Colon (tissue), 2 donors: Measurements from ENCODE around the gene IDE.

Experiments used
- FAIRE-seq: peaks from 2 replicates; lab custom pipeline; 2012; peaks lifted over from hg19 to GRCh38; lab: Jason Lieb, UNC
- donor health status: control.
- donor health status: control.

IDE gene

DNA sequence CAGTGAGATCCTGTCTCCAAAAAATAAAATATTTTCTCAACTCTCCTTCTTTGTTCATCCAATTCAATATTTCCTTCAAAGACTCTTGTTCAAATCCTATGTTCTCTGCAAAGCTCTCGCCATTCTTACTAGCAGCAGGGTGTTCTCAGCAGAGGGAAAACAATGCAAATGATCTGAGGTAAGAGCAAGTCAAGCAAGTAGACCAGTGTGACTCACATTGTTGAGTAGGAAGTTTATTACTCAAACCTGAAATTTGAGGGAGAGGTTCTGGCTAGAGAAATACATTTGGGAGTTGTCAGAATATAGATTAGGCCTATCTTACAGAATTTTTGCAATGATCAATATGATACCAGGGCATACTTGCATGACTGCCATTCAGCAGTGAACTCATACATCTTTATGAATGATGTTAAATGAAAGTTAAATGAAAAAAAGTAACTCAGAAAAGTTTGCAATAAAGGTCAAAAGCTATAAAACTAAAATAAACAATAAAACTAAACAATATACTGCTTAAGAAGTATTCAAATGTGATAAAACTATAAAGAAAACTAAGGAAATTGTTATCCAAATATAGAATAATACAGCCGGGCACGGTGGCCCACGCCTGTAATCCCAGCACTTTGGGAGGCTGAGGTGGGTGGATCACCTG, 5.8 kb downstream of the IDE start:
- no peak for FAIRE-seq

DNA sequence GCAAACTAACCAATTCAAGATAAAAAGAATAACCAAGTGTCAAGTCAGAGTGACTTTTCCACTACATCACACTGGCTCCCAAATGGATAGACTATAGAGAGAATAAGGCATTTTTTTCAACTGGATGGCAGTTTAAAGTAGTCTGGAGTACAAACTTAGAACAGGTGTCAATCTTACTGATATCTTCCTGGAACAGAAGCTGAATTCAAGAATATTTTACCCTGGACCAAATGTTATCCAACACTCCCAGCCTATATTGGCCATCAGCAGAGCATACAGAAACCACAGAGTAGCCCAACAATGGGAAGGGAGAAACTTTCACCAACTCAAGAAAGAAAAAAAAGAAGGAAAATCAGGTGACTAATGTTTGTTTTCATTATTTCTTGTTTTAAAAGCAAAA, 11.5 kb downstream of the IDE start:
- FAIRE-seq, result no peak

DNA sequence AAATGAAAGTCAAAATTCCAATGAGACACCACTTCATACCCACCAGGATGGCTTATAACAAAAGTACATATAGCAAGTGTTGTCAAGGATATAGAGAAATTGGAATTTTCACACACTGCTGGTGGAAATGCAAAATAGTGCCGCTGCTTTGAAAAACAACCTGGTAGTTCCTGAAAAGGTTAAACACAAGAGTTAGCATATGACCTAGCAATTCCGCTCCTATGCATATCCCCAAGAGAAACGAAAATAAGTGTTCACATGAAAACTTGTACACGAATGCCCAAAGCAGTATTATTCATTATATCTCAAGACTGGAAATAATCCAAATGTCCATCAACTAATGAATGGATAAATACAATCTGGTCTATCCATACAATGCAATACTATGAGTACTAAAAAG, 14.8 kb downstream of the IDE start:
- no peak for FAIRE-seq

DNA sequence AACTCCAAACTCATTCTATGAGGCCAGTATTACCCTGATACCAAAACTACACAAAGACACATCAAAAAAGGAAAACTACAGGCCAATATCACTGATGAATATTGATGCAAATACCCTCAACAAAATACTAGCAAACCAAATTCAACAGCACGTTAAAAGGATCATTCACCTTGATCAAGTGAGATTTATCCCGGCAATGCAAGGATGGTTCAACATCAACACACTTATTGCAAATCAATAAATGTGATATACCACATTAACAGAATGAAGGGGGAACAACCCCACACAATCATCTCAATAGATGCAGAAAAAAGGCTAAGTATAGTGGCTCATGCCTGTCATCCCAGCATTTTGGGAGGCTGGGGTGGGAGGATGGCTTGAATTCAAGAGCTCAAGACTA, 19.9 kb downstream of the IDE start:
- no peak for FAIRE-seq

DNA sequence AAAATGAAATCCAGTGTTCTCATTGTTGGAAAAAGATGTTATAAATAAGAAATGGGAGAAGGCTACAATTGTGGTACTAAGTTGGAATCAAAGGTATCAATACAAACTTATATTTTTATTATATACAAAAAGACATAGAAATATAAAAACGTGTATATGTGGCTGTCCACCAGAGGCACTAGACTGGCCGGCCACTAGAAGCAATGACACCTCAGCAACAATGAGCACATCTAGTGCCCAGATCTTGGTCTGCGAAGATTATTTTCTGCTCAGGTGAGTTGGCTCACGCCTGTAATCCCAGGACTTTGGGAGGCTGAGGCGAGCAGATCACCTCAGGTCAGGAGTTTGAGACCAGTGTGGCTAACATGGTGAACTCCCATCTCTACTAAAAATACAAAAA, 21.6 kb downstream of the IDE start:
- FAIRE-seq, result no peak

DNA sequence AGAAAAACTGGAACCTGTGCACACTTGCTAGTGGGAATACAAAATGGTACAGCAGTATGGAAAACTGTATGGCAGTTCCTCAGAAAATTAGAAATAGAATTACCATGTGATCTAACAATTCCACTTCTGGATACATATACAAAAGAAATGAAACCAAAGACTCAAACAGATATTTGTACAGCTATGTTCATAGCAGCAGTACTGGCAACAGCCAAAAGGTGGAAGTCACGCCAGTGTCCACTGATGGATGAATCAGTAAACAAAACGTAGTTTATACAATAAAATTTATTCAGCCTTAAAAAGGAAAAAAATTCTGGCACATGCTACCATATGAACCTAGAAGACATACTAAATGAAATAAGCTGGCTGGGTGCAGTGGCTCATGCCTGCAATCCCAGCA, 23.0 kb downstream of the IDE start:
- FAIRE-seq, result no peak

DNA sequence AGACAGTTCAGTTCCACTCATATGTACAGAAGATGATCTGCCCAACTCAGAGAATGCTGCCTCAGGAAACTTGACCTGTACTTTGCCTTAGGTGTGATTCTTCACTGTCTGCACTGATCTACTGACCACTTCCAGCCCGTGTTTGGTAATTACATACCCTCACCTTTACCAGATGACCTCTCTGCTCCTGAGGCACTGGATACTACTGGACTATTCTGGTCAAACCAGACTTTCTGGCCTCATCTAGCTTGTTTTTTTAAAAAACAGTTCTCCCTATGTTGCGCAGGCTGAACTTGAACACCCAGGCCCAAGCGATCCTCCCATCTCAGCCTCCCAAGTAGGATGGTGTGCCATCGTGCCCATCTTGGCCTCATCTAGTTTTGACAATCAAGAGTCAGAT, 26.2 kb downstream of the IDE start:
- FAIRE-seq, result no peak

DNA sequence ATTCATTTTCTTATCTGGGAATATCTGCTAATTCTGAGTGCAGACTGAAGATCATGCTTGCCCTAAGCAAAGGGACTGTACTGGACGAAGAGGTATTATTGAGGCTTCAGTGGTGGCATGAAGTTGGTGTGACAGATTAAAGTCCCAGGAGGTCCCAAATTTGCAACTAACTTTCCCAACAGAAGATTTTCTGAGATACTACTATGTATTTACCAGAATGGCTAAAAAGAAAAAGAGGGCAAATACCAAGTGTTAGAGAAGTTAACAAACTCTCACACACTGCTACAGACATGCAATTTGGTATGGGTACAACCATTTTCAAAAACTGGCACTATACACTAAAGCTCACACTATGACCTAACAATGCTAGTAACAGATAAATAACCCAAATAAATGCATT, 28.3 kb downstream of the IDE start:
- no peak for FAIRE-seq

DNA sequence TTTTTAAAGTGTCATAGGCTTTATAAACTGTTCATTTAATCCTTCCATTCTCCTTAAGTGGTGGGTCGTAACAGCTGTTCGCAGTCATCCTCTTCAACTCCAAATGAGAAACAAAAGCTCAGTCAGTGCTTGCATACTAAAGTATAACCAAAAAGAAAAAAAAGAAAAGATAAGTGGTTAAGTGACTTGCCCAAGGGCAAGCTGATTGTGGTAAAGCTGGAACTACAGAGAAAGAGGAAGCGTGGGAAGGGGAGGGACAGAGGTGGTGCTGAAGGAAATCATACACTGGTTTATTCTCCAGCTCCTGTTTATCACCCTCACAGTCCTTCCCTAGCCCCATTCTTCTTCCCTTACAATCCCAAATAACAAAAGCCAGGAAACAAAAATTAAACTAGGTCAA, 29.6 kb downstream of the IDE start:
- FAIRE-seq, result no peak

DNA sequence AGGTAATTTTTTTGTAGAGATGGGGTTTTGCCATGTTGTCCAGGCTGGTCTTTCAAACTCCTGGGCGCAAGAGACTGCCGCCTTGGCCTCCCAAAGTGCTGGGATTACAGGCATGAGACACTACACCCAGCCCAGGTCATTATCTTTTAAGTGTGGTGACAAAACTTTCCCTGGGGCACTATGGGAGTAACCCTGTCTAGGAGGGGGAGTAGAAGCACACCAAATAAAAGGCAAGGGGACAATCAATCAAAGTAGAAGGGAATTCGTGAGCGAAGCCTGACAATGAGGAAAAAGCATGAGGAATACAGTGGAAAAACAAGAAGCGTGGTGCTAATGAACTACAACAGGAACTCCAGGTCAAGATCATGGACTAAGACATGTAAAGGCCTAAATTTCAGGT, 31.4 kb downstream of the IDE start:
- FAIRE-seq, result no peak

DNA sequence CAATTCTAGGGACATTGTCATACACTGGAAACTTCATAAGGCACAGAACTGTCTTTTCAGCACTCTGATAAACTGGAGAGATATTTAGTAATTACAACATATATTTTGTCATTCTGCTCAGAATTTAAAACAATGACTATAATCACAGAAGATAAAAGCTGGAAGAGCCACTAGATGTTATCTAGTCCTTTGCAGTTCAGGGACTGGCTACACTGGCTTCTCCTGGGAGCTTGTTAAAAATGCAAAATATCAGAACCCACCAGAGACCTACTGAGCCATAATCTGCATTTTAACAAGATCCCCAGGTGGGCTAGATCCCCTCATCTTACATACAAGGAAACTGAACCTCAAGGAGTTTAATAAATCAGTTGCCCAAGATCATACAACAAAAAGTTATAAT, 32.3 kb downstream of the IDE start:
- FAIRE-seq, result no peak

DNA sequence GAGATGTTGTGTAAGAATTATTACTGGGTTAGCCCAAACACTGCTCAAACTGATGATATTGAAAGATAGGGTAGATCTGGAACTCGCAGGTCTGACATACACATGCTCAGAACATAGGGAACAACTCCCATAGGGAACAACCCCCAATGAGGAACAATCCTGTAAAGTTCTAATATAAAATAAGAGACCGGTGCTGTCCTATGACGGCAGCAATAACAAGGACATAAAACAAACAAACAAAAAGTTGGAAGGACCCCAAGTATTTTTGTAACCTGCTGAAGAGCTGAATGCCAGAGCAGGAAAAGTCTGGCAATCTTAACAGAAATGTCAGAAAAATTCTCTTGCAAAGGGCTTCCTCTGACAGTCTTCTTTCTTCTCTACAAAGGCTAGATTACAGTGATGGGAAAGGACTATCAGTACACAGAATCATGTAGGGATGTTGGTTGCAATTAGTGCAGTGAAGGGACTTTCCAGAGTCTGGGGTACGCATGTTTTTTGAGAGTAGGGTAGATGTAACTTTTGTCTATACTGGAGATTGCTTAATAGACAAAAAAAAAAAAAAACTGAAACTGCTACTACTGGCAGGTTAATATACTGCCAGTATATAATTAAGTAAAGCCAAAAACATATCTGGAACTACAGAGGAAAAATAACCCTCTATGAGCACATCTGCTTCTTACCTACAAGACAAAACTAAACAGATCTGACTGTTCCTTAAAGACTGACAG, 35.5 kb downstream of the IDE start:
- no peak for FAIRE-seq

DNA sequence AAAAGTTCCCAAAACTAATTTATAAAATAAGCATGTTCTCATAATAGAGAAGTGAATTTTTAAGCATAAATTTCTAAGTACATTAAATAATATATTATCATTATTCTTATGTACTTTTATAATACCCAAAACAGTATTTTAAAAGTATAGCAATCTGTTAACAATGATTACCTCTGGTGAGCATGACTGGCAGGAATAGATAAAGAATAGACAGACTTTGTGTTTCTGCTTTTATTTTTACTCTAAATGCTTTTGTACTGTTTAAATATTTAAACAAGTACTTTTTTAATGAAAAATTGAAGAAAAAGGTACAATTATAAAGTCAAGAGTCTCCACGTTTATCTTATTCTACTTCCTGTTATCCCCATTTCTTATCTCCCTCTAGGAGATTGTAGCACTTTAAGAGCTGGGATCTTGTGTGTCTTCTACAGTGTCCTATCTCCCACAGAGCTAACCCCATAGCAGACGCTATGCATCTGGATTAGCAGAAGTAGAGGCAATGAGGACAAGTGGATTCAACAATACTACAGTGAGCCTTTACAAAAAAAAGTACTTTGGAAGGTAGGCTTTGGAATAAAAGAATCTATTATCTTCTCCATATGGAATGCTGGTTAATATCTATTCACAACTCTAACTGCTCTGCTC, 42.9 kb downstream of the IDE start:
- FAIRE-seq, result no peak

DNA sequence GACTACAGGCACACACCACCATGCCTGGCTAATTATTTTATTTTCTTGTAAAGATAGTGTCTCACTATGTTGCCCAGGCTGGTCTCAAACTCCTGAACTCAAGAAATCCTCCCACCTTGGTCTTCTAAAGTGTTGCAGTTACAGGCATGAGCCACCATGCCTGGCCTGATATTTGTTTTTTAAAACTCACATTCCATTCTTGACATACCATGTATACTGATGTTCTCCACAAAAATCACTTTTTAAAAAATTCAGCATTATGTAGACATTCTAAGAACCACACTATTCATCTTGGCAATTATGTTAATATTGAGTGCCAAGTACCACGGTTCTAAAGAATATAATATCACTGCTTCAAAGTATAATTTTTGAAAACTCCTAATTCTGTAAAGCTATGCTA, 43.5 kb downstream of the IDE start:
- FAIRE-seq, result no peak

DNA sequence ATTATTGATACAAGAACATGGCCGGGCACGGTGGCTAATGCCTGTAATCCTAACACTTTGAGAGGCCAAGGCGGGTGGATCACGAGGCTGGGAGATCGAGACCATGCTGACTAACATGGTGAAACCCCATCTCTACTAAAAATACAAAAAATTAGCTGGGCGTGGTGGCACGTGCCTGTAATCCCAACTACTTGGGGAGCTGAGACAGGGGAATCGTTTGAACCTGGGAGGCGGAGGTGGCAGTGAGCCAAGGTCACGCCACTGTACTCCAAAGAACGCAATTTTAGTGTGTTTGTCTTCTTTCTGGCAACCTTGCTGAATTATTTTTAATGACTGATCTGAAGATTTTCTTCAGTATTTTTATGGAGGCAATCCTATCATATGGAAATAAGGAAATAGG, 46.2 kb downstream of the IDE start:
- no peak for FAIRE-seq

DNA sequence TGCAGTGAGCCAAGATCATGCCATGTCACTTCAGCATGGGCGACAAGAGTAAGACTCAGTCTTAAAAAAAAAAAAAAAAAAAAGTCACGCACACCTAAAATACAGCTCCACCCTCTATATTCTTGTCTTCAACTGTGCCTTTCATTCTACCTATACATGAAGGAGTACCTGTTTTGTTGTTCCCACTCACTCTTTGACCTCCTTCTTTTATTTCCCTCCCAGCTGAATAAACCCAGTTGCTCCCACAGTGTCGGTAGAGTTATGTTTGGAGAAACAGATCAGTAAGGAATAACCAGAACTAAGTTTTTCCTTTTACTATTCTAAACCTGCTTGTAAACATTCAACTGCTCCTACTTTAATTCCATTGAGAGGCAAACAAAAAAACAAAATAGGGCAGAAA, 50.3 kb downstream of the IDE start:
- FAIRE-seq, result no peak

DNA sequence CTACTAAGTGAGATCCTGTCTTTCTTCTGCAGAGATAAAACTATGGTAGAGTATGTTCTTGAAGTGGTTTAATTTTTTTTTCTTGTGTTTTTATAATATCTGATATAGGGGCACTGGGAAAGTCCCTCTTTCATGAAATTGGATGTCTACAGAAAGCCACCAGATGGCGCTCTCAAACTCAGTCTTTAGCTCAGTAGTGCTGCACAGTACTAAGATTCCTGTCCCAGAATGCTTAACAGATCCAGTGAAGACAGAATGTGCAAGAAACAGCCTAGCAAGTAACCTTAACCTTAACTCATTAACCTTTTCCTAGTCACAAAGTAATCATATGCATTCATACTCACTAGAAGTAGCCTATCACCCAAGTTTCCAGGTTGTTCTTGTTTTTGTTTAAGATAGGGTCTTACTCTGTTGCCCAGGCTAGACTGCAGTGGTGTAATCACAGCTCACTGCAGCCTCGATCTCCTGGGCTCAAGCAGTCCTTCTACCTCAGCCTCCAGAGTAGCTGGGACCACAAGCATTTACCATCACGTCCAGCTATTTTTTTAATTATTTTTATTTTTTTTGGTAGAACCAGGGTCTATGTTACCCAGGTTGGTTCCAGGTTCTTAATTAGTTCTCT, 56.7 kb downstream of the IDE start:
- no peak for FAIRE-seq

DNA sequence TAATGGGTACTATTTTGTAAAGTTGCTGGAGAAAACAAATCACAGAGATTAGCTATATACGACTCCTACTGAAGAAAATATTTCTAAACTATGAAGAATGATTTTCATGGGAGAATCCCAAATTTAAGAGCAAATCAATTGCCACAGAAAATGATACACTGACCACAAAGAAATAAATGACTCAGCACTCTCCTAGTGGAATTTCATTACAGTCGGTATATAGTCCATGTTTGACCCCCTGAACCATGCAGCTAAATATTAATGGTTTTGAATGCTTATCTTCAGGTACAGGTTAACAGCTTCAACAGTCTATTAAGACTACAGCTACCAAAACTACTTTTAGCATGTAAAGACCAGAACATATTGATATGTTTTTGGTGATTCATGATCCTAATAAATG, 65.0 kb downstream of the IDE start:
- FAIRE-seq, result no peak

DNA sequence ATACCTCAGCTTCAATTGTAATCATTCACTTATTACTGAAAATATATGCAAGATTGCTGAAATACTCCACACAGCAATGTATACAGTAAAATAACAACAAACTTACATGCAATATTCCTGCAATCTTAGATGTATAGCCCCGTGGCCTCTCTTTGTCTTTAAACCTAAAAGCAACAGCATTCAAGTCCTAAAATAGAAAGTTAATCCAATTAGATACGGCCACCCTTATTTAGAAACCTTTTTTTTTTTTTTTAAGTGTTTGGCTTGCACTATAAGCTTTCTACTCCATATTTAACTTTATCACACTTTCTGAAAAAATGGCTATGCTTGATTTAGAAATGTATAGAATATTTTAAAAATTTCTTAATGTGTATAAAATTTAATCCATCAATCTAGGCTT, 67.6 kb downstream of the IDE start:
- FAIRE-seq, result no peak

DNA sequence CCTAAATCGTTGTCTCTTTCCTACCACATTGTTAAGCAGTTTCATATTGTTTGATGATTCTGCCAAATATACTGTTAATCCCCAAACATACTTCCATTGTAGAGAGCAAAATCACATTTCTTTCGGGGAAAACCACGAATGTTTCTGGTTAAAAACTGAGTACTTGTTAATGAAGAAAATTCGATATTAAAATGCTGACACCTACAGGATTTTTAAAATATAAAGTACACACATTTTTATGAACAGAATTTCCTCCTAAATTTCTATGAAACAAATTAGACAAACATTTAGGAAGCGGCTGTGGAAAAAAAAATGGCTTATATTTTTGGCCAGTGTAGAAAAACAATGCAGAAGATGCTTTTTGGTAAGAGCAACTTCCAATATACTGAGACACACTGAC, 68.8 kb downstream of the IDE start:
- FAIRE-seq, result no peak

DNA sequence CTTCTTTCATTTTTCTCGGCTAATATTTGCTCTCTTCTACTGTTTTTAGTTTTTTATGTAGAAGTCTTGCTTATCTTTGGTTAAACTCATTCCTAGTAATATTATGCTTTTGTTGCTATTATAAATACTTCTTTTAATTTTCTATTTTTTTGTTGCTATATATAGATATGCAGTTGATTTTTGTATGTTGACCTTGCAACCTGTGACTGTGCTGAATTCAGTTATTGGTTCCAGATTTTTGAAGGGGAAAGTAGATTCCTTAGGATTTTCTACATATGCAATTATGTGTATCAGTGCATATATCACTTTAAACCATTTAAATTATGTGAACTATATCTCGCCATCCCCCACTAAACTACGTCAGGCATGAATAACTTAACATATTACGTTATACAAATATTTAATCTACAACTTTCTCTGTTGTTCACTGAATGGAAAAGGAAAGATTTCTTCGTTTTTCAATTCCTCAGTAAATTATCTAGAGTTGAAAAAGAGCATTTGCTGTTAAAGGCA, 71.5 kb downstream of the IDE start:
- no peak for FAIRE-seq

DNA sequence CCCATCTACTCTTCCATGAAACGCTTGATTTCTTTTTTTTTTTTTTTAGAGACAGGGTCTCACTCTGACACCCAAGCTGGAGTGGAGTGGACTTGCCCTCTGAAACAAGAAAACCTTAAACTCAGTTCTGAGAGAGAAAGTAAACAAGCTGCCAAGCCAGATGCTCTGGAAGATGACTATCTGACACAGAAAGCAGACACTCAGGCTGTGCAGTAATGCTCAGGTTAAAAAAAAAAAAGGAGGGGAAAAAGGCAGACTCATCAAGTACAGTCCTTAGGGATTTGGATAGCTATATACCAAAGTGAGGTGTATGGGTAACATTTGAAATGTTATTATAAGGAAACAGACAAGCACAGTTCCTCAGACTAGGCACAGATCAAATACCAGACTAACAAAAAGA, 80.5 kb downstream of the IDE start:
- FAIRE-seq, result no peak

DNA sequence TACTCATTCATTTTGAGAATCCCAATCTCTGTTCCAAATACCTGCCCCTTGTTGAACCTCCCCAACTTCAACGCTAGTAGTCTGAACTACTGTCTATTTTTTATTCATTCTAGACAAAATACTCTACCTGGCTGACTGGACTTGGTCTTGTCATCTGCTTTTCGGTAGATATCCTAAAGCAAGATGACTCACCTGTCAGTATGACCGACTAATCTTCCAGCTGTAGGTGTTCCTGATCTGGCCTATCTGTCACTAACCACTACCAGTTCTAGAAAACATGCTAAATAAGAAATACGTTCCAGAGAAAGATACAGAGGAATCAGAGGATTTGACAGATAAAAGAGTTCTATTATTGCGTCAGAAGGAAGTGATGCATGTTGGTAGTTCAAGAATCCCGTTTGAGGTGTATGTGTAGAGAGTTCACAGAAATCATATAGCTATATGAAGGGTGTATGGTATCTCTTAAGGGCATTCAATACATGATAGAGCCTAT, 81.1 kb downstream of the IDE start:
- no peak for FAIRE-seq
